Measurements from ENCODE around the gene GRM1.

DNA sequence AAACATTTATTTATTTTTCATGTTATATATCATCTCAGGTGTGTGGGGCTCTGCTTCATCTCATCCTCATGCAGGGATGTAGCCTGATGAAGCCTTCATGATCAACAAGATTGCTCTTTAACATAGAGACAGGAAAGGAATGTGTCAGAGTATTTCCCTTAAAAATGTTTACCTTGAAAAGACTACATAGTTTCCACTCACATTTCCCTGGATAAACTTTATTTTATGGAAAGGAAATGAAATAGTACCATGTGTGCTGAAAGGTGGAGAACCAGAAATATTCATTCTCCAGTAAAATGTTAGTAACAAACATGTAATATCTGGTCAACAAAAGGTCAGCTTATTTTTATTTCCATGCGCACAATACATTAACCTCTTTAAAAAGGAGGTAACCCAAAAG lies 155.8 kb downstream of the GRM1 start:
- no peak for TF ChIP-seq EZH2 (IDR thresholded peaks at IDR 0.05)
- no peak for TF ChIP-seq CTCF (IDR thresholded peaks at IDR 0.05)

Data from neural progenitor cell (in vitro differentiated cells).